Measurements from ENCODE around the gene SOX2. TPM values are rescaled to one million over a fixed set of nuclear protein-coding genes. Genes with fewer than 3 reads are reported as not detected.
"Not testable (repeated sequence)": the region's sequence is repeated elsewhere in the genome, so short reads cannot be mapped to it uniquely, and the experiment has no call there.

Gene SOX2
- total RNA-seq, 1 experiment from 2014 or later: 0.63 TPM

- DNase-seq: no peak
- Histone ChIP-seq H4K20me1 (ENCODE audit: insufficient read depth, low read depth, low read length) (no peaks in the 10 kb centered on the region), H3K27me3 (ENCODE audit: low read length) (no peaks in the 10 kb centered on the region), H3K36me3 (ENCODE audit: insufficient read depth, low read length) (no peaks in the 10 kb centered on the region), H3K27ac (ENCODE audit: low read length) (no peak overlapping the region), H2AFZ (ENCODE audit: low read length) (no peak overlapping the region), H3K9me2 (replicated peaks; ENCODE audit: insufficient read depth, low read length) (no peaks in the 10 kb centered on the region), H3K4me2 (ENCODE audit: low read depth, low read length, poor library complexity, severe bottlenecking) (no peak overlapping the region), H3K9ac (ENCODE audit: low read length) (no peak overlapping the region), H3K9me3 (ENCODE audit: low read length) (no peaks in the 10 kb centered on the region), H3K79me2 (ENCODE audit: low read length) (no peaks in the 10 kb centered on the region), H3K4me1 (ENCODE audit: low read length) (no peaks in the 10 kb centered on the region), H3K4me3 (ENCODE audit: low read length) (no peak overlapping the region)
These were observed 45.0 kb downstream of the SOX2 start for GRCh38 chr3:181756645-181757297.

GRCh38 chr3:181757694-181758306 lies 46.1 kb downstream of the SOX2 start:
- Histone ChIP-seq H3K9ac (ENCODE audit: low read length) (no peak overlapping the region), H3K27ac (ENCODE audit: low read length) (no peak overlapping the region), H3K9me2 (replicated peaks; ENCODE audit: insufficient read depth, low read length) (no peaks in the 10 kb centered on the region), H3K79me2 (ENCODE audit: low read length) (no peaks in the 10 kb centered on the region), H3K36me3 (ENCODE audit: insufficient read depth, low read length) (no peaks in the 10 kb centered on the region), H3K9me3 (ENCODE audit: low read length) (no peaks in the 10 kb centered on the region), H2AFZ (ENCODE audit: low read length) (no peak overlapping the region), H4K20me1 (ENCODE audit: insufficient read depth, low read depth, low read length) (no peaks in the 10 kb centered on the region), H3K4me1 (ENCODE audit: low read length) (no peaks in the 10 kb centered on the region), H3K27me3 (ENCODE audit: low read length) (no peaks in the 10 kb centered on the region), H3K4me3 (ENCODE audit: low read length) (no peak overlapping the region), H3K4me2 (ENCODE audit: low read depth, low read length, poor library complexity, severe bottlenecking) (no peak overlapping the region)
- DNase-seq: no peak

GRCh38 chr3:181761906-181762305 lies 50.2 kb downstream of the SOX2 start:
- H3K9me2 ChIP-seq (replicated peaks; ENCODE audit: insufficient read depth, low read length): no peaks in the 10 kb centered on the region
- H3K79me2 ChIP-seq (ENCODE audit: low read length): no peaks in the 10 kb centered on the region
- H3K4me1 ChIP-seq (ENCODE audit: low read length): no peaks in the 10 kb centered on the region
- no peaks in the 10 kb centered on the region for H3K36me3 ChIP-seq (ENCODE audit: insufficient read depth, low read length)
- DNase-seq: no peak
- H2AFZ ChIP-seq (ENCODE audit: low read length): no peak overlapping the region
- H3K9ac ChIP-seq (ENCODE audit: low read length): no peak overlapping the region
- H3K4me2 ChIP-seq (ENCODE audit: low read depth, low read length, poor library complexity, severe bottlenecking): no peak overlapping the region
- no peak overlapping the region for H3K4me3 ChIP-seq (ENCODE audit: low read length)
- no peak overlapping the region for H3K27ac ChIP-seq (ENCODE audit: low read length)
- no peaks in the 10 kb centered on the region for H3K27me3 ChIP-seq (ENCODE audit: low read length)
- no peaks in the 10 kb centered on the region for H4K20me1 ChIP-seq (ENCODE audit: insufficient read depth, low read depth, low read length)
- no peaks in the 10 kb centered on the region for H3K9me3 ChIP-seq (ENCODE audit: low read length)

- H3K9ac ChIP-seq (ENCODE audit: low read length); H3K4me1 ChIP-seq (ENCODE audit: low read length); H3K36me3 ChIP-seq (ENCODE audit: insufficient read depth, low read length); H3K9me3 ChIP-seq (ENCODE audit: low read length); H3K9me2 ChIP-seq (replicated peaks; ENCODE audit: insufficient read depth, low read length); H3K4me3 ChIP-seq (ENCODE audit: low read length); DNase-seq; H3K27me3 ChIP-seq (ENCODE audit: low read length); H3K4me2 ChIP-seq (ENCODE audit: low read depth, low read length, poor library complexity, severe bottlenecking); H3K27ac ChIP-seq (ENCODE audit: low read length); H2AFZ ChIP-seq (ENCODE audit: low read length); H3K79me2 ChIP-seq (ENCODE audit: low read length); H4K20me1 ChIP-seq (ENCODE audit: insufficient read depth, low read depth, low read length): not testable (repeated sequence)
These were observed 52.3 kb downstream of the SOX2 start for GRCh38 chr3:181764033-181764432.

Small RNA genes within 50 kb of the gene (small RNA-seq; reads per million reads assigned to genes)
- not detected for gene RF01954

All from Karpas-422 (cell line).